HG02852 (cell line): ENCODE measurements around the gene STAT5B.

Experiments
- ATAC-seq: cut with Tn5 transposase; IDR thresholded peaks from one replicate; pipeline ENCODE4 v1.9.1; 2021; ENCODE audit warnings: mild to moderate bottlenecking, moderate library complexity; ENCODE audit not compliant: unreplicated experiment

STAT5B gene

DNA sequence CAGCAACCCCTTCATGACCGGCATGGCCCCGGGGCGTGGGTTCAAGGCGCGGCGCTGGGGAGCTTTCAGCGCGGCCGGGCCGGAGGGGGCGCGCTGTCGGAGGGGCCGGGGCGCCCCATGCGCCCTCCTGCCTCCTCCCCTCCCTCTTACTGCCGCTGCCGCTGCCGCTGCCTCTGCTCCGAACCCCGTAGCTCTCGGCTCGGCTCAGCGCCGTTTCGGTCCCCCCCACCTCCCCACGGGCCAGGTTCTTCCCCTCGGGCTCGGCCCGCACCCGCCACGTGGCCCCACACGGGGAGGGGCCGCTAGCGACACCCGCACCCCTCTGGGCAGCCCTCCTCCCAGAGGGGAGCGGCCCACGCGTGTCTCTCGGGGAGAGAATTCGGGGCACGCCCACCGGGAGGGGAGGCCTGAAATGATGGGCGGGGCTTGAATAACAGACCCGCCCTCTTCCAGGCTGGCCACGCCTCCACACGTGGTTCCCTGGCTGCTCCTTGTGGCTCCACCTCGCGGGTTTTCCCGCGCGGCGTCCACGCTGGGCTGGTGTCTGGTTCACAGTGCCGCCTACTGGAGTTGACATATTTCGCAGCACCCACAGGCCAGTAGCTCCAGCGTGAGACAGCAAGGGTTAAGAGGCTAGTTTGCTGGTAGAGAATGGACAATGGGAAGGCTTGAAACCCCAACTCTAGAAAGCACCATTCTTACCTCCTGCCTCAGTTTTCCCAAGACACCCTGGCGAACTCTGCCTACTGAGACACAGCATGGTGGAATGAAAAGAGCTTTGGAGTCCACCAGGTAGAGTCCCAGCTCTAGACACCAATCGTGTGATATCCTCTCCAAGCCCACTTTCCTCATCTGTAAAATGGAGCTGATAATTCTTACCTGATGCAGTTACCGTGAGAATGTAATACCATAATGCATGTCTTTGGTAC, 95.0 kb downstream of the STAT5B start, which contains the start of gene KCNH4:
Gene KCNH4, minus strand, starts transcription at position 221 of the 929 bp plus-strand sequence. Its CDS starts 197 bp downstream, at position 24.
- ATAC-seq = no peak

DNA sequence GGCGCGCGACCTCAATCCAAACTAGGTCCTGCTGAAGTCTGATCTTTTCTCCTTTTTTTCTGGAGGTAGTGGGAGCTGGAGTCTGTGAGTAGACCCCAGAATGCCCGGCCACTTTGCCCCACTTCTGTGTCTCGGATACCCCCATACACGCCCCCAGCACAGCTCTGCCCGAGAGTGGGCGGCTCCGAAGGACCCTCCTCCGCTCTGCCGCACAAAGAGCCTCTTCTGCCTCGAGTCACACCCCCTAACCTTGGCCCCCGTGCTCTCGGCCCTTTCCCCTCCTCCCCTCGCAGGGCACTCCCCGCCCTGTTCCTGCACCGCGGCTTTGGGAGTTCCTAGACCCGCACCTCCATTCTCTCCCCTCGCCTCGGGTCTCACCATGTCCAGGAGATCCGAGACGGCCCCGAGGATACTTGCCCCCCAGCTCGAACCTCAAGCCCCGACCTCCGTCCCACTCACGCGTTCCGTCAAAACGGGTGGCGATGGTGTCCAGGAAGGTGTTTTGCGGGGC, 95.7 kb downstream of the STAT5B start:
- no peak for ATAC-seq

DNA sequence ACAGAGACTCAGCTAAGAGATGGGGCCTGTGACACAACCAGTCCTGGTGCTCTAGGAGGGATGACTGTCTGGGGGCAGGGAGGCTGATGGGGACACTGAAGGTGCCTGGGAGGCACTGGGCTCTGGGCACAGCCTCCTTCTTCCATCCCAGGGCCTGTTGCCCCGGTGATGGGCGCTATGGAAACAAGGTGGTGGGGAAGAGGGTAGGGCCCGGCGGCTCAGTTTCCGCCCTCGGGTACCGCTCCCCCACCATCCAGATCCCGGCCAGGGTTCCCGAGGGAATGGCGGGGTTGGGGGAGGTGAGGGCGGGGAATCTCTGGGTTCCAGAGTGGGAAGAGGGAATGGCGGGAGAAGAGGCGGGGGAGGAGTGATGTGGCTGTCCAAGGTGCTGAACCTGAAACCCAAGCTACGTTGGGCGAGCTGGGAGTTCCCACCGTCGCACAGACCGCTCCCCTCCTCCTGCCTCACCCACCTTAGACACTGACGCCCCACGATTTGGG, 96.2 kb downstream of the STAT5B start:
- ATAC-seq = no peak

DNA sequence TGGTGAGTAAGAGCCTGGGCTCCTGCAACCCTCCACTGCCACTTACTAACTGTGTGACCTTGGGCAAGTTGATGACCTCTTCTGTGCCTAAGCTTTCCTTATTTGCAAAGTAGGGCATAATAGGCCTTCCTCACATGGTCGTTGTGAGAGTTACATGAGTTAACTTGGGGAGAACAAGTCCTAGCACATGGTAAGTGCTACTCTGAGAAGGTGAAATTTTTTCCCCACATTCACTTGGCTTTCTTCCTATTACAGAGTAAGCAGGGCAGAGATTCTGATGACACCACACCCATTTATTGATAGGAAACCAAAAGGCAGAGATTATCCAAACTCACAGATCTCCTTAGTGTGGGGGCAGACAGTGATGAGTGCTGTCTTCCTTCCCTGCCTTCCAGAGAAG, 96.9 kb downstream of the STAT5B start:
- no peak for ATAC-seq

DNA sequence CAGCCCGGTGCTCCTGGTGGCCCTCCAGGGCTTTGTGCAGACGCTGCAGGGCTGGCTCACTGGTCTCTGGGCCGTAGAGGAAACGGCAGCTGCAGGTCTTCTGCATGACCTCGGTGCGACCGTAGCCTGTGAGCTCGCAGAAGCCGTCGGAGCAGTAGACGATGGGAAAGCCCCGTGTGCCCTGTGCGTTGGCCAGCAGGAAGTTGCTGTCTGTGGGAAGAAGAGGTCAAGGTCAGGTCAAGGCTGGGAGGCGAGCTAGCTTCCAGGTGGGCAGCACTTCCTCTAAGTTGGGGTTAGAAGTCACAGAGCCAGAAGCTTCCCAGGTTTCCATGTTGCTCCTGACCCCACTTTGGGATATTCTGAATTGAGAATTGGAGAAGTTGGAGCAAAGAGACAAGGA, 97.4 kb downstream of the STAT5B start:
- no peak for ATAC-seq

DNA sequence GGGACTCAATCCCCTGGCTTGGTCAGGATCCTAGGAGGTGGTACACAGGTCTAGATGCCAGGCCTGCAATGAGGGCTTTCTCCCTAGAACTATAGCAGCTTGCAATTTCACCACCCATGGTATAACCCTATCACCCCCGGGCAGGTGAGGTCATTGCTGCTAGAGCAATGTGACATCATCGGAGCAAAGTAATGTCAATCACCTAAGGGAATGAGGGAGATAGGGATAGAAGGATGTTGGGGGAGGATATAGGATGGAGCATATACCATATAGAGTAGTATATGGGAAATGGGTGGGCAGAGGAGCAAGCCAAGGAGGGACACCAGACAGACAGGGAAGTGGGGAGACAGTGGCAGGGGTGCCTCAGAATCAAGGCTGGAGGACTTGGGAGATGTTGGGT, 98.5 kb downstream of the STAT5B start:
- ATAC-seq = no peak

DNA sequence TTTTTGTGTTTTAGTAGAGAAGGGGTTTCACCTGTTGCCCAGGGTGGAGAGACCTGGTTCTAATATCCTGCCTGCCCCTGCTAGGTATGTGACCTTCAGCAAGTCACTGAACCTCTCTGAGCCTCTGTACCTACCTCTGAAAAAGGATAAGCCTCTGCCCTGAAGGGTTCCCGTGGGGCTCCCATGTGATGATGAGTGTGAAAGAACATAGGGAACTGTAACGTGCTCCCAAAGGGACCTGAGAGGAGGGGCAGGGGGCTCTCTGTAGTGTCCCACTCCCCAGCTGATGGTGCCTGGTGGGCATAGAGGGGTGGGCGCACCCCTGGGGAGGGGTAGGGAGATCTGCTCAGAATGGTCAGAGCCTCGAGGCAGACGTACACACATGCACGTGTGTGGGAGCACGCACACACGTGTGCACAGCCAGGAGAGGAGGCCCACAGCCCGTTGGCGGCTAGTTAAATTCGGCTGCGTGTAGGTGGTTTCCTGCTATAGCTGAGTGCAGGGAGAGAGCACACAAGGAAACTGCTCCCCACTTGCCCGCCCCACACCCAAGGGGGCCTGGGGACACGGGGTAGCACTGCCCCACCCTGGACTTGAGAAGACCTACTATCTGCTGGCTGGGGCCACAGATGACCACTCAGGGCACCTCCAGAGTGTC, 101.9 kb downstream of the STAT5B start:
- no peak for ATAC-seq

DNA sequence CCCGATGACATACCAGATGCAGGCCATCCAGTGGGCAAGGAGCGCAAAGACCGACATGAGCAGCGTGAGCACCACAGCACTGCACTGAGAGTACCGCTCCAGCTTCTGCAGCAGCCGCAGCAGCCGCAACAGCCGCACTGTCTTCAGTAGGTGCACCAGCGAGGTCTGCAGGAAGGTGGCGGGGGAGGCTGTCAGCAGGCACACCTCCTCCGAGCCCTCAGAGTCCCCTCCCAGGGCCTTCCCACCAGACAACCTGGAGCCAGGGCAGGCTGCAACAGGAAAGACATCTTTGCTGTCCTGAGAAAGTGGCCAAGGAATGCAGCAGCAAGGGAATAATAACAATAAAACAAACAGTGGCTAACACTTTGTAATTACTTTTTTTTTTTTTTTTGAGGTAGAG, 104.4 kb downstream of the STAT5B start:
- no peak for ATAC-seq

DNA sequence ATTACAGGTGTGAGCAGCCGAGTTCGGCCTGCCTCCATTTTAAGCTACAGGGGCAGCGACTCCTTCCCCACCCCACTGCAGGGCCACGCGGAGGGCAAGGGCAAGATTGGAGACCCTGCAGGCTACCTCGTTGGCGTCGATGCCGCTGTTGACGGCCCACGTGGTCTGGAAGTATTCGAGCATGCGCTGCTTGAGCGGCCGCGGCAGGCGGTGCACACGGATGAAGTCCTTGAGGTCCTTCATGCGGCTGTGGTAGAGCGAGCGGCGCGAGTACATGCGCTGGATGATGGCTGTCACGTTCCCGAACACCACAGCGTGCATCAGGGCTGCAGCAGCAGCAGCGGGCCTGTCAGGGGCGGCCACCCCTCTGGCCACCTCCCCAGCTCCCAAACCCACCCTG, 106.8 kb downstream of the STAT5B start:
- ATAC-seq = no peak

DNA sequence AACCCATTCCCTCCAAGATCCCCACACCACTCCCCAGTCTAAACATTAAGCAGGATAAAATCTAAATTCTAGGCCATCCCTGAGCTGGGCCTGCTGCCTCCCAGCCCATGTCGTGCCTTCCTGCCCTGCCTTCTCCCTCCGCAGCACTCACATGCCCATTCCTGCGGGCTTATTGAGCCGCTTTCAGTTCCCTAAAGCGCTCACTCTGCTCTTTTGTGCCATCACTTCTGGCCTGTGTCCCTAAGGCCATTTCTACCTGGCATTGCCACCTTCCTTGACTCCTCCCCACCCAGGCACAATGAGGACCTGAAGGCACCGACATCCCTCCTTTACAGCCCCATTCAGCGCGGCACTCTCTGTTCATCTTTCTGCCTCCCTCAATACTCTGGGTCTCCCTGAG, 108.4 kb downstream of the STAT5B start:
- ATAC-seq = no peak

DNA sequence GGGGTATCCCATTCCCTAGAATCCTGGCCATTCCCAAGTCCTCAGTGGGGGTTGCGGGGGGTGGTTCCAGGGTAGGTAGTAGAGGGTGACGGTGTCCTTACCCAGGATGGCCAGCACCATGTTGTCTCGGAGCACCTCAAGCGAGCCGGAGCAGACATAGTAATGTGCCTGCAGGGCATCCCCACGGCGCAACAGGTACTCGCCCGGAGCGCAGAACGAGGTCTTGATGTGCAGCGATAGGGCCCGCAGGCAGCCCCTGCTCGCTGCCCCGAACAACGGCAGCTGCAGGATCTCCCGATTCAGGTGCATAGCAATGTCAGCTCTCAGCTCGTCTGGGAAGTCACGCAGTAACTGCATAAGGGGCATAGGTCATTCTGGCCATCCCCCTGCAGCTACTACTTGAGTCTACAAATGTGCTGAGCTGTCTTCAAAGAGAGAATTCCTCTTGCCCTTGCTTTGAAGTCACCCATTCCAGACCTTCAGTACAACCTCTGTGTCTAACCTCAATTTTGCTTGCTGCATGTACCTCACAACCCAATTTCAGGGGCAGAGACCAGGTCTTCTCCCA, 109.9 kb downstream of the STAT5B start:
- ATAC-seq = no peak

DNA sequence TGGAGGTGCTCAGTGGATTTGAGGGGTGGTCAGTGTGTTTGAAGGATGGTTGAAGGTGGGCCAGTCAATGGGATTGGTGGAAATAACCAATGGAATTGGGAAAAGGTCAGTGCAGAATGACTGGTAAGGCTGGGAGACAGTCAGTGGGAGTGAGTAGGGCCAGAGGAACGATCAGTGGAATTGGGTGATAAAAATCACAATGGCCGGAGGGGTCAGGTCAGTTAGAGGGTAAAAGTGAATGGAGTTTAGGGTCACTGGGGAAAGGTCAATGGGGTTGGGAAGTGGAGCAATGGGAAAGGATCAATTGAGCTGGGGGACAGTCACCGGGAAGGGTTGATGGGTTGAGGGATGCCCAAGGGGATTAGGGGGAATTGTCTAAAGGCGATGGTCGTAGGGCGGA, 110.4 kb downstream of the STAT5B start:
- no peak for ATAC-seq

DNA sequence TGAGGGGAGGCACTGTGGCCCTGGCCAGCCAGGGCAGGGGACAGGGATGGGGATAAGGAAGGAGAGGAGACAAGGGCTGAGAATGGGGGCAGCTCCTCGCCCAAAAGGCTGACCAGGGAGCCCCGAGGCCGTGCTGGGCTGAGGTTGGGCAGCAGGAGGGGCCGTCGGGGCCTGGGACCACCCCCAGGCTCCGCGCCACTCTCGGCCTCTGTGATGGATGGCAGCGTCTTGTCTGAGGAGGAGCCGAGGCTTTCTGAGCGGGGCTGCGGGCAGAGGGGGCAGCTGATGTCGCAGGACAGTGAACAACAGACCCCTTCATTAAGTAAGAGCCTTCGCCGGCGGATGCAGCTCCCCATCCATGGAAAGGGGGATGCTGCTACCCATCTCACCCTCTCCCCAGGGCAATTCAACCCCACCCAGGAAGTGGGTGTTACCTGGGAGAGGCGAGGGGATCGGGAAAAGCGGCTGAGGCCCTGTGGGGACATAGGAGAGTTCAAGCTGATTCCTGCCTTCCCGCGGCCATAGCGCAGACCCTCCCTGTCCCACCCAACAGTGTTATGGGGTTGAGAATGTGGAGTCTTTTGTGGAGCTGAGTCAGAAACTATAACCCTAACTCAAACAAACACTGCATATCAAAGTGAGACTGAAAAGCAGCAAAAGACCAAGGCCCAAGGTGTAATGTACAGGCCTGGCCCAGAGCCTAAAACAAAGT, 112.3 kb downstream of the STAT5B start:
- no peak for ATAC-seq

DNA sequence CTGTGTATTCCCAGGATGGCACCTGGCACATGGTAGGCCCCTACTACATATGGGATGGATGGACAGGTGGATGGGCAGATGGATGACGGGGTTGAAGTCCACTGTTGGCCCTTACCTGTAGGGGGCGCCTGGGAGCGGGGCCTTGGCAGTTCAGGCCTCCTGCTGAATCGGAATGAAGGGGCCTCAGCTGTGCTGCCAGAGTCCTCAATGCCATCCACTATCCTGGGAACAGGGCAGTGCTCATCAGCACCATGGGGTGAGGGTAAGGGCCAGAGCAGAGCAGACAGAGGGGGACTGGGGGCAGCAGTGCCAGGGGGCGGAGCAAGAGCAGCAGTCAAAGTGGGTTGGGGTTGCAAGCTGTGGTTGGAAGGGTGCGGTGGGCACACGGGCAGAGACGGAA, 113.1 kb downstream of the STAT5B start:
- no peak for ATAC-seq

DNA sequence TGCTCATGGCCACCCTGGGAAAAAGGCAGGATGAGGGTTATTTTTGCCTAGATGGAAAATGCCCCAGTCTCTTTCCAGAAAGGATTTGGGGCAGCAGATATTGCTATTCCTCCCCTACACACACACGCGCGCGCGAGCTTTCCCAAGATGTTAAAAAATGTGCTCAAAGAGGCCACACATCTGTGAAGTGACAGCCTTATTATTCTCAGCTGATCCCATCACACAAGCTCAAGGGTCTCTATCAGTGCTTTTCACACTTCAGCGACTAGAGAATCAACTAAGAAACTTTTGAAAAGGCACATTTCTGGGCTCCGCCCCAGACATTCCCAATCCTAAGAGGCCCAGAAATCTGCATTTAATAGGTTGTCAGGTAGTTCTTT, 115.7 kb downstream of the STAT5B start:
- ATAC-seq = no peak

DNA sequence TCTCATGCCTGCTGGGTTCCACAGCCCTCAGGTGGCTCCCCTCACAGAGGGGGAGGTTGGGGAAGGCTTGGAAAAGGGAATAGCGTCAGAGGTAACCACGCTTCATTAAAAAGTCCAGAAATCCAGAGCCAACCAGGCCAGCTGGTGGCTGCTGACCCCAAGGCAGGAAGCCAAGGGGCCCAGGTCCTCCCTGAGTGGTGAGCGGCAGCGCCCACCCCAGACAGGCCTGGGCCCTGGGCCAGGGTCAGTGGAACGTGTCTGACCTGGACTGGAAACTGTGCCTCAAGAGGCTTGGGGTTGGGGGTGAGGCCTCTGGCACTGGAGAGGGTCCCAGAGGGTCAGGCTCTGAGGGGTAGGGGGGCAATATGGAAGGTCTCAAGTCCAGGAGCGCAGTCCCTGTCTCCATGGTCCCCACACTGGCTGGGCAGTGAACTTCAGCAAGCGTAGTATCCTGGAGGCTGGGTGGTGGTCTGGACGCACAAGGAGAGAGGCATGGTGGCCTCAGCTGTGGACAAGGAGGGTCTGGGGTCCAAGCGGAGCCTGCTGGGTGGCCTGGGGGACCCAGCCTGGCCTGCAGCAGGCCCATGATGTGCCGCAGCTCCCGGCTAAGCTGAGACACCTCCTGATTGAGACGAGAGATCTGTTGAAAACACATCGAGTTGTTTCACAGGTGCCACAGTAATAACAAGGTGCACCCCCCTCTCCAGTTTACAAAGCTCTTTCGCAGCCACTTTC, 116.2 kb downstream of the STAT5B start:
- no peak for ATAC-seq

DNA sequence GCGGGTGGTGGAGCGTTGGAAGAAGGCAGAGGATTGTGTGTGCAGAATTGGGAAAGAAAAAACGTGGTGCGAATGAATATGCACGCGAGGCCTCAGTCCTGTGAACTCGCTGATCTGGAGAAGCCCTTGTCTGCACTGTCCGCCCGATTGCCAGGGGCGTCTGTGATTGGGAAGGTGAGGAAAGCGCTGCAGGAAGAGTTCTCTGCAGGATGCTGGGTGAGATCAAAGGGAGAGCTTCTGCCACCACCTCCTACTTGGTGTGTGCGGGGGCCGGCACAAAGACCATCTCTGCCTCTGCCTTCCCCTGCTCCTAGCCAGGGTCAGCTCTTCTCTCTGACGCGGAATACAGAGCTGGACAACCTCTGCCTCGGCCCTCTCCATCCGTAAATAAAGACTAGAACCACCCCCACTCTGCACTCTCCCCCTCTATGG, 120.6 kb downstream of the STAT5B start:
- ATAC-seq = no peak

DNA sequence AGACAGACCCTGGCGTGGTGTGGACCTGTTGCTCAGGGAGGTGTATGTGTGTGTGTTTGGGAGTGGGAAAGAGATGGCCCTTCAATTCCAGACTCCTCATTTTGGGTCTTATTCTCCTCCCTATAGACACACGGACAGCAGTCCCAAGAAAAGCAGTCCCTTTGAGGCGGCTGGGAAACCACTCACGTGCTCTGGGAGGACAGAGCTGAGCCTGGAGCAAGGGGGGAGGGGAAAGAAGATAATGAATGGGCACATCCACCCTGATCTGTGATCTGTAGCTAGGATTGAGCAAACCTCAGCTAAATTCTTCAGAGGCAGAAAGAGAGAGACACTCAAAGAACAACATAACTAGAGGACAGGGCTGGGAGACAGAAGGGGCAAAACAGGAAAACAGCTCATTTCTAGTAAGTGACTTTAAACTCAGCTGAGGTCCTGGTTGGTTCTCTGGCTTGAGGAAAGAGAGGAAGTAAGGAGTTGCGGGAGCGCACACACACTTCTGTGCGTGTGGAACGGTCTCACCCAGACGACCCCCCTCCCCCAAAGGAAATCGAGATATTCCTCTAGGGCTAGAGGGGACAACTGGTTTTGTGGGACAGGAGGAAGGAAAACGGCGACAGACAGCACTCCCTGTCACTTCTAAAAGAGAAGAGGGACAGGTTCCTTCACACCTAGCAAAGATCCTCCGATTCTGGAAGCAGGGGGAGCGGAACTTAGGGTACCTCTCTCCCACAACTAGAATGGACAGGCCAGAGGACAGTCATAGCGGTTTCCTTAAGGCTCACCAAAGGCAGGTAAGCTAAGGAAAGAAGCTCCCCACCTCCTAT, 122.1 kb downstream of the STAT5B start:
- no peak for ATAC-seq
